Gastrocnemius medialis (tissue), 4 donors: Measurements from ENCODE around the gene DSC3. TPM values are rescaled to one million over a fixed set of nuclear protein-coding genes. Genes with fewer than 3 reads are reported as not detected.

Experiments used
- ATAC-seq, 2 donors: fragments of 150-250 bp; one replicate each; pipeline ENCODE4 v1.9.1; 2016
- DNase-seq, 2 donors: peaks; one replicate each; pipeline ENCODE4 v3.0.0-alpha.2; 2019
- H3K27ac ChIP-seq, 4 donors: fragments of 200-600 bp; sonication (generic); 1 replicate in 1 of 4; 2 replicates in 3 of 4; pipeline ENCODE4 v1.5.1; 2016 to 2018; ENCODE audit warnings: mild to moderate bottlenecking in 2 of 4, moderate library complexity in 1 of 4
- H3K27me3 ChIP-seq, 3 donors: fragments of 200-600 bp; sonication (generic) in 2 of 3; 1 replicate in 1 of 3; 2 replicates in 2 of 3; pipeline versions ENCODE4 v1.5.1 to v1.6.0; 2016 to 2019; ENCODE audit warnings: mild to moderate bottlenecking in 1 of 3, moderate library complexity in 1 of 3
- H3K36me3 ChIP-seq, 2 donors: fragments of 200-600 bp; sonication (generic) in 1 of 2; one replicate each; pipeline ENCODE4 v1.5.1; 2017 to 2018
- H3K4me1 ChIP-seq, 2 donors: fragments of 200-600 bp; sonication (generic) in 1 of 2; one replicate each; pipeline ENCODE4 v1.5.1; 2016 to 2017; ENCODE audit warnings: mild to moderate bottlenecking in 2 of 2
- H3K4me3 ChIP-seq, 4 donors: fragments of 200-600 bp; sonication (generic) in 3 of 4; 1 replicate in 1 of 4; 2 replicates in 3 of 4; pipeline ENCODE4 v1.5.1; 2016 to 2019; ENCODE audit warnings: mild to moderate bottlenecking in 2 of 4
- H3K9me3 ChIP-seq, 3 donors: fragments of 200-600 bp; sonication (generic) in 2 of 3; 1 replicate in 1 of 3; 2 replicates in 2 of 3; pipeline ENCODE4 v1.5.1; 2016 to 2019
- CTCF ChIP-seq, 5 experiments: fragments of 450-650 bp in 3 of 5; fragments of 200-600 bp in 2 of 5; sonication (generic) in 2 of 5; IDR thresholded peaks in 4 of 5; conservative IDR thresholded peaks in 1 of 5; 1 replicate in 4 of 5; 2 replicates in 1 of 5; pipeline ENCODE4 v1.5.1; 2016 to 2019; ENCODE audit warnings: antibody characterized with exemption in 5 of 5, mild to moderate bottlenecking in 3 of 5, moderate library complexity in 3 of 5
- POLR2A ChIP-seq, 2 donors: fragments of 450-650 bp; IDR thresholded peaks; one replicate each; pipeline ENCODE4 v1.6.1; 2017; ENCODE audit warnings: antibody characterized with exemption in 2 of 2, mild to moderate bottlenecking in 2 of 2, moderate library complexity in 2 of 2
- in situ Hi-C, 4 donors: fragments of 200-750 bp; cut with MboI; loops; one replicate each; pipeline versions ENCODE4 v1.15.0 to v1.8.0; 2017; ENCODE audit warnings: low sequenced_read_pairs in 4 of 4
- intact Hi-C: fragments of 100-400 bp; cut with DNase I; formaldehyde crosslinking; loops from one replicate; pipeline ENCODE4 v1.15.1; 2023; ENCODE audit warnings: low total_unique reads
- total RNA-seq, 4 donors: library from RNA; depleted of rRNA; stranded (reverse); fragments of >200 nt; gene quantifications; one replicate each; pipeline versions ENCODE4 v1.1.0 to v1.2.3, GENCODE V29; 2016

The DSC3 gene
- total RNA-seq, 4 donors from 2014 or later = 0.04 TPM; not detected in 3

- in situ Hi-C loops (no loop called here), intact Hi-C loops (no loop called here)
- Histone ChIP-seq H3K27me3 (no peaks in the 10 kb centered on the region), H3K4me1 (no peaks in the 10 kb centered on the region), H3K27ac (no peak overlapping the region), H3K9me3 (no peaks in the 10 kb centered on the region), H3K36me3 (no peaks in the 10 kb centered on the region), H3K4me3 (no peak overlapping the region)
- DNase-seq = no peak
- ATAC-seq = no peak
- no peak for TF ChIP-seq POLR2A (IDR thresholded peaks at IDR 0.05)
- no peak for TF ChIP-seq CTCF (IDR thresholded peaks at IDR 0.05 in 4 of 5, conservative IDR thresholded peaks at IDR 0.05 in 1 of 5)
Observed at GRCh38 chr18:31064130-31064529, 21.6 kb upstream of the DSC3 start.

- no peak for TF ChIP-seq CTCF (IDR thresholded peaks at IDR 0.05 in 4 of 5, conservative IDR thresholded peaks at IDR 0.05 in 1 of 5)
- no peak for TF ChIP-seq POLR2A (IDR thresholded peaks at IDR 0.05)
- no peak overlapping the region for H3K4me3 ChIP-seq
- in situ Hi-C loops = no loop called here
Observed at GRCh38 chr18:31061945-31062344, 19.4 kb upstream of the DSC3 start.

GRCh38 chr18:31058897-31059296 lies 16.4 kb upstream of the DSC3 start:
- Histone ChIP-seq H3K36me3 (no peaks in the 10 kb centered on the region), H3K27ac (no peak overlapping the region), H3K27me3 (no peaks in the 10 kb centered on the region), H3K4me3 (no peak overlapping the region), H3K9me3 (no peaks in the 10 kb centered on the region), H3K4me1 (no peaks in the 10 kb centered on the region)
- DNase-seq (no peak), ATAC-seq (no peak)
- intact Hi-C loops = no loop called here
- TF ChIP-seq CTCF (IDR thresholded peaks at IDR 0.05 in 4 of 5, conservative IDR thresholded peaks at IDR 0.05 in 1 of 5) (no peak), POLR2A (IDR thresholded peaks at IDR 0.05) (no peak)
- in situ Hi-C loops = no loop called here

More at GRCh38 chr18:31061945-31062344, 19.4 kb upstream of the DSC3 start:
- no peaks in the 10 kb centered on the region for H3K4me1 ChIP-seq
- ATAC-seq (no peak), DNase-seq (no peak)
- H3K9me3 ChIP-seq = no peaks in the 10 kb centered on the region
- H3K36me3 ChIP-seq = no peaks in the 10 kb centered on the region
- H3K27me3 ChIP-seq = no peaks in the 10 kb centered on the region
- intact Hi-C loops = no loop called here
- H3K27ac ChIP-seq = no peak overlapping the region

- H3K4me1 ChIP-seq = no peaks in the 10 kb centered on the region
- H3K36me3 ChIP-seq = no peaks in the 10 kb centered on the region
- H3K27ac ChIP-seq = no peak overlapping the region
- TF ChIP-seq POLR2A (IDR thresholded peaks at IDR 0.05) = no peak
- TF ChIP-seq CTCF (IDR thresholded peaks at IDR 0.05 in 4 of 5, conservative IDR thresholded peaks at IDR 0.05 in 1 of 5) = no peak
- no peaks in the 10 kb centered on the region for H3K9me3 ChIP-seq
- in situ Hi-C loops (no loop called here), intact Hi-C loops (no loop called here)
- no peak for ATAC-seq
- DNase-seq = no peak
- H3K27me3 ChIP-seq = no peaks in the 10 kb centered on the region
- H3K4me3 ChIP-seq = no peak overlapping the region
Observed at GRCh38 chr18:31057917-31058316, 15.4 kb upstream of the DSC3 start.

- Histone ChIP-seq H3K4me1 (no peaks in the 10 kb centered on the region), H3K4me3 (no peak overlapping the region), H3K36me3 (no peaks in the 10 kb centered on the region), H3K27me3 (no peaks in the 10 kb centered on the region), H3K9me3 (no peaks in the 10 kb centered on the region), H3K27ac (no peak overlapping the region)
- TF ChIP-seq CTCF (IDR thresholded peaks at IDR 0.05 in 4 of 5, conservative IDR thresholded peaks at IDR 0.05 in 1 of 5) = no peak
- TF ChIP-seq POLR2A (IDR thresholded peaks at IDR 0.05) = no peak
- in situ Hi-C loops = no loop called here
- no peak for ATAC-seq
- DNase-seq = no peak
- intact Hi-C loops = no loop called here
Observed at GRCh38 chr18:31057051-31057450, 14.5 kb upstream of the DSC3 start.
